D341Med (cell line): Measurements from ENCODE around the gene NR2F6.
"Not testable (repeated sequence)": the region's sequence is repeated elsewhere in the genome, so short reads cannot be mapped to it uniquely, and the experiment has no call there.

Experiments used
- DNase-seq: peaks from one replicate; pipeline ENCODE4 v3.0.0; 2012; ENCODE audit warnings: low spot score

Gene NR2F6

GRCh38 chr19:17245535-17245984 is at the start of gene NR2F6:
Gene NR2F6 (minus strand): TSS chr19:17245919. CDS start chr19:17245220, 699 bp downstream.
- DNase-seq: no peak

- peak; percentile 72 for DNase-seq
These were observed 48.6 kb upstream of the NR2F6 start for GRCh38 chr19:17294051-17294891.

GRCh38 chr19:17293605-17294004 is 47.9 kb upstream of the NR2F6 start:
- no peak for DNase-seq

GRCh38 chr19:17292301-17293074 is 46.8 kb upstream of the NR2F6 start:
- DNase-seq: peak; percentile 82

GRCh38 chr19:17289489-17289888 is 43.8 kb upstream of the NR2F6 start:
- peak; percentile 75 for DNase-seq

GRCh38 chr19:17286752-17287151 is 41.0 kb upstream of the NR2F6 start:
- no peak for DNase-seq

GRCh38 chr19:17286263-17286662 is 40.5 kb upstream of the NR2F6 start:
- no peak for DNase-seq

- DNase-seq: no peak
These were observed 39.9 kb upstream of the NR2F6 start for GRCh38 chr19:17285415-17286135.

- DNase-seq: no peak
These were observed 37.8 kb upstream of the NR2F6 start for GRCh38 chr19:17283504-17283996.

- peak; percentile 95 for DNase-seq
These were observed 36.9 kb upstream of the NR2F6 start for GRCh38 chr19:17282488-17283125.

GRCh38 chr19:17281391-17282304 is 35.9 kb upstream of the NR2F6 start, which contains the start of gene ANKLE1:
Gene ANKLE1 (plus strand): TSS chr19:17281901. CDS start chr19:17281921, 20 bp downstream.
- DNase-seq: peak; percentile 52

GRCh38 chr19:17279436-17279835 is 33.7 kb upstream of the NR2F6 start:
- no peak for DNase-seq

- DNase-seq: no peak
These were observed 29.9 kb upstream of the NR2F6 start for GRCh38 chr19:17275441-17276175.

GRCh38 chr19:17274892-17275291 is 29.2 kb upstream of the NR2F6 start:
- DNase-seq: not testable (repeated sequence)

- no peak for DNase-seq
These were observed 23.0 kb upstream of the NR2F6 start for GRCh38 chr19:17268754-17269153.

GRCh38 chr19:17266975-17267788 is 21.5 kb upstream of the NR2F6 start, which contains the start of gene BABAM1:
Gene BABAM1 (plus strand): TSS chr19:17267443. CDS start chr19:17268807, 1,364 bp downstream.
- peak; percentile 97 for DNase-seq

GRCh38 chr19:17266589-17266974 is 20.9 kb upstream of the NR2F6 start:
- DNase-seq: no peak

GRCh38 chr19:17266026-17266425 is 20.3 kb upstream of the NR2F6 start:
- DNase-seq: no peak

GRCh38 chr19:17264641-17264979 is 18.9 kb upstream of the NR2F6 start, which contains the start of gene USHBP1:
Gene USHBP1 (minus strand): TSS chr19:17264745. CDS start chr19:17264299, 446 bp downstream.
- DNase-seq: no peak
